Measurements from ENCODE around the gene CFAP157. TPM values are rescaled to one million over a fixed set of nuclear protein-coding genes. Genes with fewer than 3 reads are reported as not detected.
A peak's percentile ranks its signal among the peaks of the same experiment; 100 is the strongest.

The CFAP157 gene
- total and polyA plus RNA-seq, 2 donors (not counting 3 experiments of a cell fraction or from before 2014, with no cell fraction given) = 0.03 TPM; not detected in 1

GRCh38 chr9:127744398-127745110 lies 37.8 kb downstream of the CFAP157 start:
- Histone ChIP-seq H3K4me2 (ENCODE audit: insufficient read depth, low read length) (no peak overlapping the region), H3K27ac (ENCODE audit: insufficient read depth, low read depth, low read length) (no peak overlapping the region), H2AFZ (ENCODE audit: low read depth, low read length) (no peak overlapping the region), H3K9me3 (replicated peaks; ENCODE audit: control insufficient read depth, insufficient read depth, low read length) (no peaks in the 10 kb centered on the region), H3K4me3 (replicated peaks in 1 of 3; ENCODE audit: insufficient read depth in 1 of 3, low read depth in 1 of 3, low read length in 3 of 3) (no peak overlapping the region), H3K36me3 (ENCODE audit: control insufficient read depth in 2 of 2, extremely low read depth in 1 of 2, insufficient read depth in 2 of 2, low read length in 2 of 2) (peaks cover 44 to 67% of the 10 kb centered on the region in 2 experiments), H3K9ac (replicated peaks; ENCODE audit: extremely low read depth, insufficient read depth, low read length) (no peak overlapping the region), H3K27me3 (ENCODE audit: control insufficient read depth in 2 of 2, insufficient read depth in 2 of 2, low read length in 2 of 2) (no peaks in the 10 kb centered on the region), H3K4me1 (ENCODE audit: control insufficient read depth, extremely low read depth, insufficient read depth, low read length) (no peaks in the 10 kb centered on the region), H3K79me2 (ENCODE audit: control insufficient read depth, insufficient read depth, low read length) (no peaks in the 10 kb centered on the region), H3K9me1 (replicated peaks; ENCODE audit: control insufficient read depth, extremely low read depth, insufficient read depth, low read length) (no peaks in the 10 kb centered on the region), H4K20me1 (replicated peaks; ENCODE audit: control insufficient read depth, extremely low read depth, insufficient read depth, low read length) (no peaks in the 10 kb centered on the region)
- dilution Hi-C loops (cut with MboI; ENCODE audit: extremely low pct_ligation_motif_present, low sequenced_read_pairs) = no loop called here
- ChIA-PET CTCF (interaction anchor here (0.6 to 3.5 kb wide), 7 partner anchors 10 to 204 kb away, joined by 3 to 15 read pairs (median 4); partner anchors contain the start of gene TOR2A), POLR2A (interaction anchor here (1.3 kb wide), 1 partner anchor 23 kb away, joined by 3 read pairs; no protein-coding TSS in a partner anchor)
- TF ChIP-seq EZH2 (IDR thresholded peaks at IDR 0.05; ENCODE audit: borderline replicate concordance, low read depth, low read length, severe bottlenecking) (no peak), POLR2AphosphoS5 (IDR thresholded peaks at IDR 0.05; ENCODE audit: insufficient read depth, low read depth, low read length) (peak; percentile 50), JUN (IDR thresholded peaks at IDR 0.05; ENCODE audit: borderline replicate concordance, insufficient read depth, insufficient read length, low read depth) (no peak)
- BruUV-seq (replicated peaks) = no TSS peak
- DNase-seq (ENCODE audit: low read depth, low spot score) (no peak), FAIRE-seq (no peak)
- intact Hi-C loops (cut with micrococcal nuclease) = no loop called here

- Histone ChIP-seq H3K27me3 (ENCODE audit: control insufficient read depth in 2 of 2, insufficient read depth in 2 of 2, low read length in 2 of 2) (no peaks in the 10 kb centered on the region), H3K9ac (replicated peaks; ENCODE audit: extremely low read depth, insufficient read depth, low read length) (no peak overlapping the region), H3K27ac (ENCODE audit: insufficient read depth, low read depth, low read length) (no peak overlapping the region), H3K36me3 (ENCODE audit: control insufficient read depth in 2 of 2, extremely low read depth in 1 of 2, insufficient read depth in 2 of 2, low read length in 2 of 2) (peaks cover 39 to 72% of the 10 kb centered on the region in 2 experiments), H2AFZ (ENCODE audit: low read depth, low read length) (no peak overlapping the region), H3K9me3 (replicated peaks; ENCODE audit: control insufficient read depth, insufficient read depth, low read length) (no peaks in the 10 kb centered on the region), H3K4me3 (replicated peaks in 1 of 3; ENCODE audit: insufficient read depth in 1 of 3, low read depth in 1 of 3, low read length in 3 of 3) (no peak overlapping the region), H3K79me2 (ENCODE audit: control insufficient read depth, insufficient read depth, low read length) (peaks cover 7% of the 10 kb centered on the region), H3K4me1 (ENCODE audit: control insufficient read depth, extremely low read depth, insufficient read depth, low read length) (no peaks in the 10 kb centered on the region), H3K4me2 (ENCODE audit: insufficient read depth, low read length) (no peak overlapping the region), H4K20me1 (replicated peaks; ENCODE audit: control insufficient read depth, extremely low read depth, insufficient read depth, low read length) (peaks cover 3% of the 10 kb centered on the region), H3K9me1 (replicated peaks; ENCODE audit: control insufficient read depth, extremely low read depth, insufficient read depth, low read length) (no peaks in the 10 kb centered on the region)
- no peak for TF ChIP-seq GATA2 (IDR thresholded peaks at IDR 0.05; ENCODE audit: insufficient read depth, insufficient read length, low read depth, low read length)
- TF ChIP-seq EZH2 (IDR thresholded peaks at IDR 0.05; ENCODE audit: borderline replicate concordance, low read depth, low read length, severe bottlenecking) = no peak
- peak in 1 of 2 donors; percentile 1 for TF ChIP-seq CTCF (IDR thresholded peaks at IDR 0.05; ENCODE audit: extremely low read depth in 1 of 2, insufficient read depth in 1 of 2, low read depth in 1 of 2, low read length in 2 of 2)
- TF ChIP-seq POLR2AphosphoS5 (IDR thresholded peaks at IDR 0.05; ENCODE audit: insufficient read depth, low read depth, low read length) = no peak
- TF ChIP-seq POLR2A (IDR thresholded peaks at IDR 0.05; ENCODE audit: low read depth, low read length) = no peak
- TF ChIP-seq JUN (IDR thresholded peaks at IDR 0.05; ENCODE audit: borderline replicate concordance, insufficient read depth, insufficient read length, low read depth) = no peak
- no peak for TF ChIP-seq MYC (IDR thresholded peaks at IDR 0.05; ENCODE audit: low read depth, low read length)
- TF ChIP-seq FOS (IDR thresholded peaks at IDR 0.05; ENCODE audit: borderline replicate concordance, insufficient read depth, low read length) = no peak
- BruUV-seq (replicated peaks) = no TSS peak
- intact Hi-C loops (cut with micrococcal nuclease) = no loop called here
- ChIA-PET CTCF (interaction anchor here (0.7 to 1.5 kb wide), 7 partner anchors 12 to 221 kb away, joined by 3 to 7 read pairs (median 4); partner anchors contain the start of gene TOR2A), POLR2A (interaction anchor here (1.0 kb wide), 1 partner anchor 10 kb away, joined by 6 read pairs; no protein-coding TSS in a partner anchor)
- dilution Hi-C loops (cut with MboI; ENCODE audit: extremely low pct_ligation_motif_present, low sequenced_read_pairs) = no loop called here
- DNase-seq (ENCODE audit: low read depth, low spot score) (no peak), FAIRE-seq (no peak)
These were observed 40.3 kb downstream of the CFAP157 start for GRCh38 chr9:127746959-127747569.

Data from endothelial cell of umbilical vein (primary cell).